IMR-90 (cell line): ENCODE data around the gene DNAAF3. TPM values are rescaled to one million over a fixed set of nuclear protein-coding genes. Genes with fewer than 3 reads are reported as not detected.

Source experiments
- ATAC-seq: fragments of 200-7000 bp; cut with Tn5 transposase; 2 replicates; pipeline ENCODE4 v1.9.1; 2020; ENCODE audit warnings: low read depth, mild to moderate bottlenecking, moderate library complexity
- BruUV-seq: library from RNA; stranded (reverse); fragments of 400-500 nt; replicated peaks from 2 replicates; lab custom pipeline; 2021; lab: Mats Ljungman, UMichigan
- CTCF ChIA-PET: fragments of 300-600 bp; formaldehyde crosslinking; extraction: SDS; loops from one replicate; lab custom pipeline; 2021; ENCODE audit warnings: antibody characterized with exemption; lab: Yijun Ruan, JAX
- POLR2A ChIA-PET: fragments of 300-600 bp; sonication (Branson Sonifier 250); formaldehyde crosslinking; loops from one replicate; lab custom pipeline; 2022; ENCODE audit warnings: antibody characterized with exemption; ENCODE audit not compliant: unreplicated experiment; lab: Charles Lee
- DNase-seq: peaks from one replicate; pipeline ENCODE4 v3.0.0; 2013
- H2AFZ ChIP-seq: replicated peaks from 2 replicates; pipeline ENCODE3; 2013; ENCODE audit warnings: low read length, mild to moderate bottlenecking; ENCODE audit not compliant: poor library complexity
- H2AK5ac ChIP-seq: 2 replicates; pipeline ENCODE4 v1.6.1; 2013; ENCODE audit warnings: low read depth, low read length, inconsistent platforms
- H2AK9ac ChIP-seq: replicated peaks from 2 replicates; pipeline ENCODE3; 2013; ENCODE audit warnings: mild to moderate bottlenecking, low read depth, low read length, moderate library complexity; ENCODE audit not compliant: poor library complexity
- H2BK120ac ChIP-seq: 2 replicates; pipeline ENCODE4 v1.6.1; 2013; ENCODE audit warnings: low read depth, low read length, inconsistent platforms
- H2BK15ac ChIP-seq: 3 replicates; pipeline ENCODE4 v1.6.1; 2013; ENCODE audit warnings: low read depth, low read length, inconsistent platforms
- H2BK20ac ChIP-seq: 2 replicates; pipeline ENCODE4 v1.6.1; 2013; ENCODE audit warnings: low read depth, mild to moderate bottlenecking, inconsistent platforms, low read length, moderate library complexity
- H2BK5ac ChIP-seq: 2 replicates; pipeline ENCODE4 v1.6.1; 2013; ENCODE audit warnings: mild to moderate bottlenecking, low read depth, low read length, inconsistent platforms; ENCODE audit not compliant: poor library complexity, severe bottlenecking
- H3K14ac ChIP-seq: replicated peaks from 2 replicates; pipeline ENCODE4 v1.6.1; 2013; ENCODE audit warnings: low read depth, low read length, inconsistent platforms
- H3K18ac ChIP-seq: 2 replicates; pipeline ENCODE4 v1.6.1; 2013; ENCODE audit warnings: low read depth, low read length, control low read depth
- H3K23ac ChIP-seq: 2 replicates; pipeline ENCODE4 v1.6.1; 2013; ENCODE audit warnings: low read depth, low read length, inconsistent platforms
- H3K27ac ChIP-seq: 2 replicates; pipeline ENCODE4 v1.5.1; 2013; ENCODE audit warnings: mild to moderate bottlenecking, control low read depth, low read length; ENCODE audit not compliant: insufficient read depth
- H3K27me3 ChIP-seq: 2 replicates; pipeline ENCODE4 v1.6.1; 2013; ENCODE audit warnings: low read length; ENCODE audit not compliant: control insufficient read depth, insufficient read depth
- H3K36me3 ChIP-seq: 2 replicates; pipeline ENCODE4 v1.6.1; 2013; ENCODE audit warnings: low read length, mixed read lengths; ENCODE audit not compliant: control insufficient read depth, insufficient read depth
- H3K4ac ChIP-seq: 2 replicates; pipeline ENCODE4 v1.6.1; 2013; ENCODE audit warnings: low read depth, low read length, inconsistent platforms
- H3K4me1 ChIP-seq: 2 replicates; pipeline ENCODE4 v1.6.1; 2013; ENCODE audit warnings: low read length, mixed read lengths; ENCODE audit not compliant: control insufficient read depth, insufficient read depth
- H3K4me2 ChIP-seq: 2 replicates; pipeline ENCODE4 v1.6.1; 2013; ENCODE audit warnings: low read depth, mild to moderate bottlenecking, control low read depth, low read length, moderate library complexity
- H3K4me3 ChIP-seq: 2 replicates; pipeline ENCODE4 v1.5.1; 2013; ENCODE audit warnings: low read depth, mild to moderate bottlenecking, control low read depth, low read length, moderate library complexity; ENCODE audit not compliant: insufficient read depth
- H3K56ac ChIP-seq: 2 replicates; pipeline ENCODE4 v1.6.1; 2013; ENCODE audit warnings: low read length, inconsistent platforms; ENCODE audit not compliant: insufficient read depth; ENCODE audit errors: extremely low read depth
- H3K79me1 ChIP-seq, 2 experiments: 2 replicates each; pipeline ENCODE4 v1.6.1; 2013; ENCODE audit warnings: low read length in 2 of 2, inconsistent platforms in 1 of 2, low read depth in 1 of 2
- H3K9ac ChIP-seq: 2 replicates; pipeline ENCODE4 v1.6.1; 2013; ENCODE audit warnings: low read depth, low read length, control low read depth
- H3K9me1 ChIP-seq: 2 replicates; pipeline ENCODE4 v1.6.1; 2013; ENCODE audit warnings: low read length, inconsistent platforms; ENCODE audit not compliant: insufficient read depth
- H3K9me3 ChIP-seq: 2 replicates; pipeline ENCODE4 v1.6.1; 2013; ENCODE audit warnings: low read length; ENCODE audit not compliant: control insufficient read depth, insufficient read depth
- H4K20me1 ChIP-seq: 2 replicates; pipeline ENCODE4 v1.6.1; 2013; ENCODE audit warnings: low read length, inconsistent platforms; ENCODE audit not compliant: insufficient read depth
- H4K5ac ChIP-seq: 2 replicates; pipeline ENCODE4 v1.6.1; 2013; ENCODE audit warnings: mild to moderate bottlenecking, low read depth, low read length, control low read depth
- H4K8ac ChIP-seq, 2 experiments: 2 replicates each; pipeline ENCODE4 v1.6.1; 2013; ENCODE audit warnings: low read depth in 2 of 2, low read length in 2 of 2, control low read depth in 1 of 2, inconsistent platforms in 1 of 2
- H4K91ac ChIP-seq: 2 replicates; pipeline ENCODE4 v1.6.1; 2013; ENCODE audit warnings: low read depth, low read length, inconsistent platforms; ENCODE audit not compliant: insufficient read depth
- BHLHE40 ChIP-seq: fragments of 150-350 bp; IDR thresholded peaks from 2 replicates; pipeline ENCODE4 v1.6.1; 2016; ENCODE audit warnings: mild to moderate bottlenecking, low read depth, low read length
- CHD1 ChIP-seq: IDR thresholded peaks from 2 replicates; pipeline ENCODE4 v1.6.1; 2012; ENCODE audit warnings: low read depth, low read length, improper control_type of control experiment
- MAFK ChIP-seq: IDR thresholded peaks from 2 replicates; pipeline ENCODE4 v1.6.1; 2012; ENCODE audit warnings: low read depth, low read length, improper control_type of control experiment
- MAZ ChIP-seq: IDR thresholded peaks from 2 replicates; pipeline ENCODE4 v1.6.1; 2012; ENCODE audit warnings: low read depth, mild to moderate bottlenecking, low read length, improper control_type of control experiment, moderate library complexity, borderline replicate concordance
- MXI1 ChIP-seq: IDR thresholded peaks from 2 replicates; pipeline ENCODE4 v1.6.1; 2012; ENCODE audit warnings: low read depth, mild to moderate bottlenecking, low read length, moderate library complexity, borderline replicate concordance
- POLR2A ChIP-seq: IDR thresholded peaks from 2 replicates; pipeline ENCODE4 v1.6.1; 2012; ENCODE audit warnings: mild to moderate bottlenecking, low read depth, low read length
- RAD21 ChIP-seq: IDR thresholded peaks from 2 replicates; pipeline ENCODE4 v1.6.1; 2012; ENCODE audit warnings: low read length, improper control_type of control experiment
- RCOR1 ChIP-seq: IDR thresholded peaks from 2 replicates; pipeline ENCODE4 v1.6.1; 2012; ENCODE audit warnings: mild to moderate bottlenecking, low read length, improper control_type of control experiment; ENCODE audit not compliant: insufficient replicate concordance
- USF2 ChIP-seq: fragments of 150-350 bp; IDR thresholded peaks from 2 replicates; pipeline ENCODE4 v1.6.1; 2017; ENCODE audit warnings: mild to moderate bottlenecking, antibody characterized with exemption, low read length, low read depth
- WGBS, 2 experiments: methylation state at CpG; one replicate each; pipeline versions ENCODE4 v1.1.5 to v1.1.7; 2013; ENCODE audit warnings: missing lambda C conversion rate in 2 of 2; ENCODE audit not compliant: insufficient read length in 1 of 2; ENCODE audit errors: extremely low coverage in 2 of 2; 5-methylcytosine and 5-hydroxymethylcytosine counted together
- dilution Hi-C: fragments of 300-500 bp; cut with HindIII; formaldehyde crosslinking; loops from one replicate; pipeline ENCODE4 v1.14.3; 2018; ENCODE audit warnings: low sequenced_read_pairs; ENCODE audit not compliant: unreplicated experiment
- in situ Hi-C: fragments of 300-500 bp; cut with MboI; formaldehyde crosslinking; loops from 3 replicates; pipeline ENCODE4 v1.14.3; 2019; ENCODE audit warnings: low sequenced_read_pairs, inconsistent platforms, mixed read lengths
- intact Hi-C: fragments of 100-400 bp; cut with micrococcal nuclease; formaldehyde crosslinking; loops from 2 replicates; pipeline ENCODE4 v1.10.0; 2022
- polyA plus RNA-seq, 3 experiments: library from polyadenylated mRNA; depleted of rRNA; stranded (reverse); fragments of >200 nt; gene quantifications; 2 replicates each; pipeline ENCODE4 v1.2.3, GENCODE V29; 2012; ENCODE audit warnings: low replicate concordance in 1 of 3
- total RNA-seq: library from RNA; depleted of rRNA; stranded (reverse); fragments of >200 nt; gene quantifications from 2 replicates; pipeline ENCODE4 v1.2.3, GENCODE V29; 2012
- TF ChIP-seq, protein P1 (sequence below): fragments of 150-350 bp; IDR thresholded peaks from 2 replicates; pipeline ENCODE4 v1.6.1; 2016; ENCODE audit warnings: low read depth, mild to moderate bottlenecking, low read length, moderate library complexity, borderline replicate concordance

The DNAAF3 gene
- total and polyA plus RNA-seq, 2 of the 4 experiments (the other 2 are of a cell fraction) = 0.34 TPM; not detected in 1

GRCh38 chr19:55114566-55115145, 51.8 kb downstream of the DNAAF3 start (continued):
- TF ChIP-seq, protein P1, sequence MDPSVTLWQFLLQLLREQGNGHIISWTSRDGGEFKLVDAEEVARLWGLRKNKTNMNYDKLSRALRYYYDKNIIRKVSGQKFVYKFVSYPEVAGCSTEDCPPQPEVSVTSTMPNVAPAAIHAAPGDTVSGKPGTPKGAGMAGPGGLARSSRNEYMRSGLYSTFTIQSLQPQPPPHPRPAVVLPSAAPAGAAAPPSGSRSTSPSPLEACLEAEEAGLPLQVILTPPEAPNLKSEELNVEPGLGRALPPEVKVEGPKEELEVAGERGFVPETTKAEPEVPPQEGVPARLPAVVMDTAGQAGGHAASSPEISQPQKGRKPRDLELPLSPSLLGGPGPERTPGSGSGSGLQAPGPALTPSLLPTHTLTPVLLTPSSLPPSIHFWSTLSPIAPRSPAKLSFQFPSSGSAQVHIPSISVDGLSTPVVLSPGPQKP = no peak
- no peak for TF ChIP-seq MXI1
- no peak for TF ChIP-seq CHD1
- no peak for TF ChIP-seq BHLHE40

DNA sequence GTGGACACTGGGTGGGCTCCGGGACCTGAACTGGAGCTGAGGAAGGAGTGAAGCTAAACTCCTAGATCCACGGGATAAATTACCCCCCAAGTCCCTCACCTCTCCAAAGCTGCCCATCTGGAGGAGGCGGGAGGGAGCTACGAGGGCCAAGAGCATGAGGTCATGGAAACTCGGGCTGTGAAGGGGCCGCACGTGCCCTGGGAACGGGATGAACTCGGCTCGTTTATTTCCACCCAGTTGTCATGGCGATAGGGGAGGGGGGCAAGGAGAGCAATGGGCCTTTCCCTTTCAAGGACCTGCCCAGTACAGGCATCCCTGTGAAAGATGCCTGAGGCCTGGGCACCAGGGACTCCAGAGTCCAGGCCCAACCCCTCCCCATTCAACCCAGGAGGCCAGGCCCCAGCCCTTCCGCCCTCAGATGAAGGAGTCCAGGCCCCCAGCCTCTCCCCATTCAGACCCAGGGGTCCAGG, 52.8 kb downstream of the DNAAF3 start:
- WGBS, 2 experiments = 20% methylated on average over 1 of the region's 12 CpGs; no CpG with 5 or more reads in 1 of the 2 experiments
- Histone ChIP-seq H3K4ac (no peak overlapping the region), H2AK5ac (no peak overlapping the region), H3K4me2 (no peak overlapping the region), H3K18ac (no peak overlapping the region), H2AK9ac (peak overlapping the region; percentile 73), H3K27me3 (no peaks in the 10 kb centered on the region), H3K27ac (no peak overlapping the region), H3K79me1 (peaks cover 18 to 65% of the 10 kb centered on the region in 2 experiments), H2BK5ac (no peak overlapping the region), H2AFZ (no peak overlapping the region), H2BK20ac (no peak overlapping the region), H4K20me1 (peaks cover 73% of the 10 kb centered on the region), H4K5ac (no peak overlapping the region), H3K9me1 (peaks cover 7% of the 10 kb centered on the region), H3K14ac (no peak overlapping the region), H2BK15ac (no peak overlapping the region), H4K8ac (no peak overlapping the region), H2BK120ac (no peak overlapping the region), H3K23ac (no peak overlapping the region), H3K4me3 (no peak overlapping the region), H3K9me3 (no peaks in the 10 kb centered on the region), H3K56ac (no peak overlapping the region), H3K4me1 (peaks cover 13% of the 10 kb centered on the region), H3K9ac (no peak overlapping the region), H4K91ac (no peak overlapping the region), H3K36me3 (peaks cover 22% of the 10 kb centered on the region)
- DNase-seq (peak; percentile 92), ATAC-seq (no peak)
- CTCF ChIA-PET = interaction anchor here (0.6 kb wide), 1 partner anchor 26 kb away, joined by 3 read pairs; no protein-coding TSS in a partner anchor
- dilution Hi-C loops (no loop called here), in situ Hi-C loops (loop anchor here (25.0 kb wide), 1 partner anchor 524 kb away; the partner anchor contains the start of genes CCDC106, ZNF580 and ZNF581), intact Hi-C loops (no loop called here)
- BruUV-seq = no TSS peak
- TF ChIP-seq BHLHE40 (peak; percentile 100), POLR2A (0 out of 2 replicates have a peak, but pooled peaks have one; percentile 32), MXI1 (peak; percentile 80; the same call in 1 of the 2 replicates), RAD21 (no peak), USF2 (peak; percentile 86), MAZ (peak; percentile 90), MAFK (no peak), RCOR1 (no peak)
- POLR2A ChIA-PET = no interaction called here
